Endometrial microvascular endothelial cells (primary cell): ENCODE measurements around the gene COX8A. TPM values are rescaled to one million over a fixed set of nuclear protein-coding genes. Genes with fewer than 3 reads are reported as not detected.

Experiments
- in situ Hi-C: cut with HindIII; loops from 2 replicates; pipeline ENCODE4 v1.10.0; 2017; ENCODE audit warnings: low sequenced_read_pairs, low pct_unique_long_range_greater_than_20kb; ENCODE audit errors: inconsistent ontology term
- total RNA-seq: library from RNA; depleted of rRNA; stranded (reverse); fragments of >200 nt; gene quantifications from one replicate; pipeline ENCODE4 v1.2.3, GENCODE V29; 2015; ENCODE audit errors: inconsistent ontology term

The COX8A gene
- total RNA-seq, 1 donor from 2014 or later = 596 TPM

DNA sequence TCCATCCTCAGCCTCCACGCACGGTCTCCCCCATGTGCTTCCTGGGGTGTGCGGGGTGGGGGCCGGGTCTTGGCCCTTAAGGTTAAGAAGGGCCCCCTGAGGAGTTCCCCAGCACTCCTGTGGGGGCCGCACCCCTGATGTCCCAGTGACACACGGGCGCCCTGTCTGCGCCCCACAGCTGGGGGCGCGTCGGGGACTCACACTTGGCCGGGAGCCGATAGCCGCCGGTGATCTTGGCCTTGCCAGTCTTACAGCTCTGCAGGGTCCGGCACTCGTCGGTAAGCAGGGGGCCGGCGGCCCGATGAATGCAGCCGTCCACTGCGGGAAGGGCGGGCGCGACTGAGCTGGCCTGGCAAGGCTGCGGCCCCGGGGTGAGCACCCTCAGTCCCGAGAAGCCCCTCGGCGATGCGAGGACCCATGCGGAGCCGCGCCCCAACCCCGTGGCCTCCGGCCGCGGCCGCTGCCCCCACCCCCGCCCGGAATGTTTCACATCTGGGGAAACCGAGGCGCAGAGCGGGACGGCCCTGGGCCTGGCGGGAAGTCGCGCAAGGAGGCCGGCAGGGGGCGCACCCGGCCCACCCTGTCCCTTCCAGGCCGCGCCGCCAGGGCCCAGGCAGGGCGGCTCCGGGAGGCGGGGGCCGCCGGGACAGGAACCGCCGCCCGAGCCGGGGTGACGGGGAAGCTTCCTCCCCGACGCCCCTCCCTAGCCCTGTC, 25.8 kb downstream of the COX8A start:
- in situ Hi-C loops = loop anchor here (5.0 to 10.0 kb wide), 5 partner anchors 75 to 205 kb away; partner anchors contain the start of gene FERMT3

DNA sequence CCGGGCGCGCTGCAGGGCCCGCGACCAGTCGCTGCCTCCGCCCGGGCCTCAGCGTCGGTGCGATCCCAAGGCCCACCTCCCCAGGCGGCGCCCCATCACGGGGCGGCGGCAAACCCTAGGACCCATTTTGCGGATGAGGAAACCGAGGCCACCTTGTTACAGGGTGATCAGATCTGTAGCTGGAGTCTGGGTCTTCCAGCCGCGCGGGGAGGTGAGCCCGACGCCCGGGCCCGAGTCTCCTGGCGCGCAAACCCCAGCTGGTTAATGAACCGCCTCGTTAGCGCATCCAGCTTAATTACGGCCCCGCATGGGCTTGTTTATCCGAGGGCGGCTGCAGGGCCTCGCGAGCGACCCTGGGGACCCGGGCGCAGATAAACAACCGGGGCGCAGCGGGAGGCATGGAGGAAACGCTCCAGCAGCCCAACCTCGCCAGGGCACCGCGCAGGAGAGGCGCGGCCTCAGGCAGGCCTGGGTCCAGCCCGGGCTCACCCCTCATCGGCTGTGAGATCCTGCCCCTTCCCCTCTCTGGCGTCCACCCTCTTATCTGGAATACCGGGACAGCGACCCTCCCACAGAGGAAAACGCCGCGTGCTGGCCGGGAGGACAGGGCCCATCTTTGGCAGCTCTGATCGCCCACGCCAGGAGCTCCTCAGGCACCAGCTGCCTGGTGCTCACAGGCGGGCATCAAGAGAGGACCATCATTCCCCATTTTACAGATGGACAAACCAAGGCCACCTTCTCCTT, 26.5 kb downstream of the COX8A start:
- in situ Hi-C loops = loop anchor here (5.0 to 10.0 kb wide), 5 partner anchors 74 to 204 kb away; partner anchors contain the start of gene FERMT3

DNA sequence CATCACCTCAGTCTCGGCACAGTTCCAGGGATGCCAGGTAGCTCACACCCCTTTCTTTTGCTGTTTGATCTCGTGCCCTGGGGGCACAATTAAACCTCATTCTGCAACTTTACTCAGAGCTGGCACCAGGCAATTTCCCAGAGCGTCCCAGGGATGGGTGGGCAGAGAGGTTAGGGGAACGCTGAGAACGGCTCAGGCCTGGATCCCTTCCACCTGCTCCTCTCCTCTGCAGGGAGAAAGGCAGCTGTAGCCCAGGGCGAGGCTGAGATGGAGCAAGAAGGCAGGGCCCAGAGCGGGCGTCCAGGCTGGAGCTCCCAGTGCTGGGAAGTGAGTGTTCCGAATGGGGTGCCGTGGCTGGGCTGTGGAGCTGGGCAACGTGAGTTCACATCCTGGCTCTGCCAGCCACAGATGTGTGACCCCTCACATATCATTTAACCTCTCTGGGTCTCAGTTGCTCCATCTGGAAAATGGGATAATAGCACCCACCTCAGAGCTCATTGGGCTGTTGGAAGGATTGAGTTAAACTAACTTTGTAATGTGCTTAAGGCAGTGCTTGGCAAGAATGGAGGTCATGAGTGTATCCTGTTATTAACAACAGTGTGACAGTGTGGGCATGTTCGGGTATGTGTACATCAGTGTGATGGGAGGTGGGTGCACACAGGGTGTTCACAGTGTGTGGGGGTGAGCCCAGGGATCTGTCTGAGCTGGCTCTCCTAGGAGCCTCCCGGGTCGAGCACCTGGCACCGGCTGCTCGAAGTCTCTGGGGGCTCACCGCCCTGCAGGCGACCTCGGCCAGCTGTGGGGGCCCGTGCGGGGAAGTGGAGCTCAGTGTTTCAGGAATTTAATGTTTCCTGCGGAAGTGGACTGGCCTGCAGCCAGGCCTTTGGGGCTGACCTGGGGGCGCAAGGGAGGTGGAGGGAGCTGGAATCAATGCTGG, 27.3 kb downstream of the COX8A start:
- in situ Hi-C loops = loop anchor here (5.0 to 10.0 kb wide), 5 partner anchors 73 to 203 kb away; partner anchors contain the start of gene FERMT3

DNA sequence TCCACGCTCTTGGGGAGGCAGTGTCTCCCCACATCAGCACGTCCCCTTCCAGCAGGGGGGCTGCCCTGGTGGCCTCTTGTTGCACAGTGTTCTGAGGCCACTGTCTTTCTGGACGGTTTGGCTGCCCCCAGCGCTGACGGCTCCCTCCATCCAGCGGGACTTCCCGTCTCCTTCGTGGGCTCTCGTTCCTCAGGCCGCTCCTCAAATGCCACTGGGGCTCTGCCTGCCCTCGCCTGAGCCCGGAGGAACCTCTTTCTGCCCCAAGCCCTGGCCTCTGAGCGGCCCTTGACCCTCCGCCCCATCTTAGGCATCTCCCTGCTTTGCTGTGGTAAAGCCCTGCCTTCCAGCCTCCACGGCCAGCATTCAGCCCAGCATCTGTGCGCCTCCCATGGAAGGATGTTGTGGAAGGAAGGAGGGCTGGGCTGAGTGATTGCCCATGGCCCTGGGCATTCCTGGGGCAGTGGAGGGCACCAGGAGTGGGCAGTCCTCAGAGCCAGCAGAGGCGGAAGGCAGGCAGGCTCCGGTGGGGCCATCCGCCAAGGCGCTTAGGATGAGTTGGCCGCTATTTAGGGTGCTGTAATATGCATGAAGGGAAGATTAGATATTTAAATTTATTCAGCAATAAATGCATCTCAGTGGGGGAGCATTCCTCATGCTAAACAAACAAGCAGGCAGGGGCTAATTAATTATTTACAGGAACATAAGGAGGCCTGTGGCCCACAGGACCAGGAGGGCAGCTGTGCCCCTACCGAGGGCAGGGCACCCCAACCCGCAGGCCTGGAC, 29.6 kb downstream of the COX8A start:
- in situ Hi-C loops = loop anchor here (5.0 to 10.0 kb wide), 5 partner anchors 71 to 201 kb away; partner anchors contain the start of gene FERMT3

DNA sequence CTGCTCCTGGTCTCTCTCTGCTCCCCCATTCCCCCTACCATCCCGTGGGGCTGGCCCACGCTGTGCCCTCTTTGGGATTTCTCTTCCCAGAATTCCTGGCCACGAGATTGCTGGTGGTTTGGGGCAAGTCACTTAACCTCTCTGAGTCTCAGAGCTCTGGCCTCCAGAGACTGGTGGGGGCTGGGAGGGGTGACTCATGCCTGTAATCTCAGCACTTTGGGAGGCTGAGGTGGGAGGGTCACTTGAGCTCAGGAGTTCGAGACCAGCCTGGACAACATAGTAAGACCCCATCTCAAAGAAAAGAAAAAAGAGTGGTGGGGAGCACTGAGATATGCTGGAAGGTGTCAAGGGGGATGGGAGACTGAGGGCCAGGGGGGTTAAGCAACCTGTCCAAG, 30.2 kb downstream of the COX8A start:
- in situ Hi-C loops = loop anchor here (5.0 to 10.0 kb wide), 5 partner anchors 70 to 200 kb away; partner anchors contain the start of gene FERMT3

DNA sequence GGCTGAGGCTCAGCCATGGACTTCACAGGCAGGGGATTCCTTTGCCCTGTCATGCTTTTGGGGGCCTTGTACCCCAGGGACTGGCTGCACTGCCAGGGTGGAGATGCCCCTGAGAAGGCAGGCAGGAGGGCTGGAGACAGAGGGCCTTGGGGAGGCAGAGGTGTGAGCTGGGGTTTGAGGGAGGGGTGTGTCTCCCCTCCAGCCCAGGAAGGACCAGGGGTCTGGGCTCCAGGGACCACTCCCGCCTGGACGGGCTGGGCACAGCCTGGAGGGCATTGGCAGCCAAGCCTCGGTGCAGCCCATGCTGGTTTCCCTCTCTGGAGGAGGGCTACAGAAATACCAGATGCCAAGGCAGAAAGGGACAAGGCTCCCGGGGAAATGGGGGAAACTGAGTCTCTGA, 31.3 kb downstream of the COX8A start:
- in situ Hi-C loops = loop anchor here (10.0 kb wide), 4 partner anchors 69 to 199 kb away; partner anchors contain the start of gene FERMT3

DNA sequence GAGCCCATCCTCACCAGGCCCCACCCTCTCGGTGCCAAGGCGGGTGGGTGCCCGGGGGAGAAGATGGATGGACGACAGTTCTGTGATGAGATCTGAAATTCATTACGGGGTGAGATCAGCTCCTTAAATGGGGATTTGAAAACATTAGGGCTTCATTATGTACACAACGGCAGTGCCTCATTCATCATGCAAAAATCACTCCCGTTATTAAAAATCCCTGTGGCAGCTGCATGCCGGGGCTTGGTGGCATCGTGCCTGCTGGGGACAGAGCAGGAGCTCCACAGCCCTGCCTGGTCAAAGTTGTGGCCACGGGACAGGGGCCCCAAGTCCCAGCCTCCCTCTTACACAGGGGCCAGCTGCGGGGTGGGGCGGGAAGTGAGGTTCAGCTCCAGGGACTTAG, 32.0 kb downstream of the COX8A start:
- in situ Hi-C loops = loop anchor here (10.0 kb wide), 4 partner anchors 68 to 198 kb away; partner anchors contain the start of gene FERMT3

DNA sequence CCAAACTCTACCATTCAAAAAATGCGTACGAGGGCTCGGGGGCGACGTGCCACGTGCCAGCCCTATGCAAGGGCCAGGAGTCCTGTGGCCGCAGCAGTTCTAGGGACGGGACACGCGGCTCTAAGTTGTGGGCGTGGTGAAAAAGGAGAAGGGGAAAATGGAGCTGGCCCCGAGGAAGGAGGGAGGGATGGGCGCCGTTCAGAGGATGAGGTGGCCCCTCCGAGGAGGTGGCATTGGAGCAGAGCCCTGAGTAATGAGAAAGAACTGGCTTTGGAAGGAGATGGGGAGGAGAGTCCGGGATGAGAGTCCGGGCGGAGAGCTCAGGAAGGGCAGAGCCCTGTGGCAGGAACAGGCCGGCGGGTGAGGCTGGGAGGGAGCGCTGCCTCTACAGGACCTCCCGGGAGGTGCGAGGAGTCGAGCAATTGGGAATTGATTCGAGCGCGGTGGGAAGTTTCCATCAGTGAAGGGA, 32.8 kb downstream of the COX8A start:
- in situ Hi-C loops = loop anchor here (10.0 kb wide), 4 partner anchors 68 to 198 kb away; partner anchors contain the start of gene FERMT3

DNA sequence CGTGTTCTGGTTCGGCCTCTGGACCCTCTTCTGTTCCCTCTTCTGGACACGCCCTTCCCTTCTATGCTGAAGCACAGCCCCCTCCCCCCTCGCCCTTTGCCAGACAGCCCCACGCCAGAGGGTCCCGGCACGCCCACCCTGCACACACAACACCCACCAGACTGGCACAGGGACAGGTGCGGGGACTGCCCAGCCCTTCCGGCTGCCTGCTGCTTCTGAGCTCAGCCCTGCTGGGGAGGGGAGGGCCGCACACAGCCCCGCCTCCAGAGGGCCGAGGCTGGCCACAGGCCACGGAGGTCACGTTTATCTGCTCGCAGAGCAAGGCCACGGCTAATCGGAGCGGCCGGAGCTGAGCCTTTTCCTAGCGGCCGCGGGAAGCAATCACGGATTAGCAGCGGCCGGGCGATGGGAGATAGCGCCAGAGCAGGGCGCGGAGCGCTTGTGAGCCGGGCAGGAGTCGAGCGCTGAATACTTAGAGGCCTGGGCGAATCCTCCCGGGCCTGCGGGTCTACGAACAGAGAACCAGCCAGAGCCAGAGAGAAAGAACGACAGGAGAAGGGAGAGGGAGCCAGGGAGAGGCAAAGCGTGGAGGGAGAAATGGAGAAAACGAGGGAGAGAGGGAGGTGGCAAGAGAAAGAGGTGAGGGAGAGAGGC, 33.3 kb downstream of the COX8A start:
- in situ Hi-C loops = loop anchor here (10.0 kb wide), 4 partner anchors 67 to 197 kb away; partner anchors contain the start of gene FERMT3

DNA sequence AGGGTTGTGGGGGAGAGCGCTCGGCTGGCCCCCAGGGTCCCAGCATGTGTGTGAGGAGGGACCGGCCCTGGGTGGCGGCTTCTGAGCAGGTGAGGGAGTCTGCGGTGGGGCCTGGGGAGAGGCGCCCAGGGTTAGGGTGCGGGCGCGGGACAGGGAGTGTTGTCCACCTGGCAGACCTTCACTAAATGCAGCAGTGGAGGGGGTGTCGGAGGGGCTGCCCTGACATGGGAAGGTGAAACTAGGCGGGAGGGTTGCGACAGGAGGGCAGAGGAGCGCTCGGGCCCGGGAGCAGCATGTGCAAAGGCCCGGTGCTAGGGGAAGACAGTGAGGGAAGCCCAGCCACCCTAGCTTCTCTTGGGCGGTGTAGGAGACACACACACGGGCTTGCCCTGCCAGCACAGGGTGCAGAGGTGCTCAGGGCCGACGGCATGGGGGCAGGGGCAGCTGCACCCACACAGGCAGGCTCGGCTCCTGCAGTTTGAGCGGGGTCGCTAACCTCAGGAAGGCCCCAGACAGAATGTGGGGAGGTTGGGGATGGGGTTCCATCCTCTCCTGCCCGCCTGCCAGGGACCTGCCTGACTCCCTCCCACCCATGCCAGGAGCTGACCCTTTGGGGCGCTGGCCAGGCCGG, 34.0 kb downstream of the COX8A start:
- in situ Hi-C loops = loop anchor here (10.0 kb wide), 4 partner anchors 66 to 196 kb away; partner anchors contain the start of gene FERMT3

DNA sequence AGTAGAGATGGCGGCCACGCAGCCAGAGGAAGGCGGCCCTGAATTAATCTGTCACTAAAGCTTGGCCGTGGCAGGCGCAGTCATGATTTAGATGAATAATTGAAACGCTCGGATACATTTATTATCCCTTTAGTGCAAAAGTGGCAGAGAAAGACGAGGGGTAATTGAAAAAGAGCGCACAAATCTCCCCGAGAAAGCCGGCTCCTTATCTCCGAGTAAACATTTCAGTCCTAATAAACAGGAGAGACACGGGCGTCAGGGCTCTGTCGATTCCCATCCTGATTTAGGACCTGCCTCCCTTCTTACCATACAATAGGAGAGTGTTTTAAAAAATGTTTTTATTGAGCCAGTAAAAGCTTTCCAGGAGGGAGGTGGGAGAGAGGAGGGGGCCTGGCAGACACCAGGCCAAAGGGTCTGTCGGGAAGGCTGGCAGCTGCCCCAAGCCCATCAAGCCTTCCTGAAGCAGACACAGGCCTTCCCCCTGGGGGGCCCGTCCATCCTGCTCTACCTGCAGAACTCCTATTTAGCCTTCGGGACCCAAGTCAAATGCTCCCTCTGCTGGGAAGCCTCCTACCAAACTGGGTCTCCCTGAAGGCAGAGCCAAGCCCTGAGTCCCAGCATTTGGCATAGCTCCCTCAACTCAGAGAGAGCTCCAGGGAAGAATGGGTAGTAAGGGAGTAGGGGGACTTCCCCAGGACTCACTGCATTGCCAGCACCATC, 34.7 kb downstream of the COX8A start:
- in situ Hi-C loops = loop anchor here (10.0 kb wide), 4 partner anchors 66 to 196 kb away; partner anchors contain the start of gene FERMT3

DNA sequence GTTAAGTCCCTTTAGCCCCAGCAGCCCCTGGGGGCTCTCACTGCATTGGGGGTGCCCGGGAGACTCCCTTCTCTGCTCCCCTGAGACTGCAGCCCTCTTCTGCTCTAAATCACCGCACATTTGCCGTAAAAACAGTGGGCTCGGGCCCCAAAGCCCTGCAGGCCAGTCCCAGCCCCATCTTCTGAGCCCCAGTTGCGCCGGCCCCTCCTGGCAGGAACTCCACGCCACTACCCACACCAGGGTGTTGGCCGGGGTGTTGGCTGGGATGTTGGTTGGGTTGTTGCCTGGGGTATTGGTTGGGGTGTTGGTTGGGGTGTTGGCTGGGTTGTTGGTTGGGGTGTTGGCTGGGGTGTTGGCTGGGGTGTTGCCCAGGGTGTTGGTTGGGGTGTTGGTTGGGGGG, 35.3 kb downstream of the COX8A start:
- in situ Hi-C loops = loop anchor here (10.0 kb wide), 4 partner anchors 65 to 195 kb away; partner anchors contain the start of gene FERMT3

DNA sequence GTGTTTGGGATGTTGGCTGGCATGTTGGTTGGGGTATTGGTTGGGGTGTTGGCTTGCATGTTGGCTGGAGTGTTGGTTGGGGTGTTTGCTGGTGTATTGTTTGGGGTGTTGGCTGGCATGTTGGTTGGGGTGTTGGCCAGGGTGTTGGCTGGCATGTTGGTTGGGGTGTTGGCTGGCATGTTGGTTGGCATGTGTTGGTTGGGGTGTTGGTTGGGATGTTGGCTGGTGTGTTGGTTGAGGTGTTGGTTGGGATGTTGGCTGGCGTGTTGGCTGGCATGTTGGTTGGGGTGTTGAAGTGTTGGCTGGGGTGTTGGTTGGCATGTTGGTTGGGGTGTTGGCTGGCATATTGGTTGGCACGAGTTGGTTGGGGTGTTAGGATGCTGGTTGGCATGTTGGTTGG, 36.4 kb downstream of the COX8A start:
- in situ Hi-C loops = no loop called here

DNA sequence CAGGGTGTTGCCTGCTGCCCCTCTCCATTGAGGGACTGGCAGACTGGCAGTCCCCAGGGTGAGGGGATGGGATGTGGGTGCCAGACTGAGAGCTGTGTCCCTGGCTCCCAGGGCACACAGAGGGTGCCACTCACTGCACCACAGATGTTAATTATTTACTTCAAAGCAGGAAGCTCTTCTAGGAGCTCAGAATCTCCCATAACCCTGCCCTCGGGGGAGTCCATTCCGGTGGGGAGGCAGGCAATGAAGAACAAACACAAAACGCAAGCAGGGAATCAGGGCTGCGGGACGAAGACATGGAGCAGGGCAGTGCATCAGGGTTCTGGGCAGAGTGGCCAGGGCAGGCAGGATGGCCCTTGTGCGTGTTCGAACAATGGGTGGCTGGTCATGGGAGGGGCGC, 37.0 kb downstream of the COX8A start:
- in situ Hi-C loops = no loop called here

DNA sequence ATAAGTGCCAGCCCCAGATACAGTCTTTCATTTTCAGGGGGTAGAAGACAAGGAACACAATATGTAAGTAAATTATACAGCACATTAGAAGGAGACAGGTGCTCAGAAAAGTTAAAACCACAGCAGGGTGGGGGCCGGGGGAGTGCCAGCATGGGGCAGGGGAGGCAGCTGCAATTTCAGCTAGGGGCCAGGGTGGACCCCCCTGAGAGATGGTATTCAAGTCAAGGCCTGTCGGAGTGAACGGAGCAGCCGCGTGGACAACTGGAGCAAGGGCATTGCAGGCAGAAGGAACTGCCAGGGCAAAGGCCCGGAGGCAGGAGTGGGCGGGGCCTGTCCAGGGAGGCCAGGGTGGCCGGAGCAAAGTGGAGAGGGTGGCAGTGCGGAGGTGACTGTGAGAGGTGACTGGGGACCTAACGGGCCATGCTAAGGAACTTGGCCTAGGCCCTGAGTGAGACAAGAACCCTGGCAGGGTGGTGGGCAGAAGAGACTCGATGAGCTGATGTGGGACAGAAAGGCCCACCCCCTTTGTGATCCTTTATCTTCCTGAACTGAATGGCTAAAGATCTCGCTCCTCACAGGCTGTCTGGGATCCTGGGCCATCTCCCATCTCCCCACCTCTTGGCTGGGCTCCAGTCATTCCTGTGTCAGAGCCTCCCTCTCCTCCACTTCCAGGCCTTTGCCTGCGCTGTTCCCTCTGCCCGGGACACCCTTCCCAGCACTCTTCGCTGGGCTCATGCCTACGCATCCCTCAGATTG, 38.9 kb downstream of the COX8A start:
- in situ Hi-C loops = no loop called here
